NCI-H1436 treated with DMSO at 0.1 percent for 48 hours (cell line): Measurements from ENCODE around the gene GCNA.
A peak's percentile ranks its signal among the peaks of the same experiment; 100 is the strongest.
"Not testable (repeated sequence)": the region's sequence is repeated elsewhere in the genome, so short reads cannot be mapped to it uniquely, and the experiment has no call there.

Experiments
- DNase-seq: peaks from one replicate; lab custom pipeline; 2025; lab: John Stamatoyannopoulos, UW

GCNA gene

DNA sequence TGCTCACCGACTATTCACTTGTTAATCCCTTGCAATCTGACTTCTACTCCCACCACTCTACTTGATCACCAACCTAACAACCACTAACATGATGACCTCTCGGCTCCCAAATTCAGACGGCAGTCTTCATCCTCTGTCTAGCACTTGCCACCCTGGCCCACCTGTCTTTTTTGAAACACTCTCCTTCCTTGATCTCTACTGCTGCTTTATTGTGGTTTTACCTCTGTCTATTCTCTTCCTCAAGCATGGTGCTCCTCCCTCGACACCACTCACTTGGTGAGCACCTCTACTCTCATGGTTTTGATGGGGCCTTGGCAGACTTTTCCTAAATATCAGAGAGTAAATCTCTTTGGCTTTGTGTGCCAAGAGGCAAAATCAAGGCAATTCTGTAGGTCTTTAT, 61.8 kb downstream of the GCNA start:
- no peak for DNase-seq

DNA sequence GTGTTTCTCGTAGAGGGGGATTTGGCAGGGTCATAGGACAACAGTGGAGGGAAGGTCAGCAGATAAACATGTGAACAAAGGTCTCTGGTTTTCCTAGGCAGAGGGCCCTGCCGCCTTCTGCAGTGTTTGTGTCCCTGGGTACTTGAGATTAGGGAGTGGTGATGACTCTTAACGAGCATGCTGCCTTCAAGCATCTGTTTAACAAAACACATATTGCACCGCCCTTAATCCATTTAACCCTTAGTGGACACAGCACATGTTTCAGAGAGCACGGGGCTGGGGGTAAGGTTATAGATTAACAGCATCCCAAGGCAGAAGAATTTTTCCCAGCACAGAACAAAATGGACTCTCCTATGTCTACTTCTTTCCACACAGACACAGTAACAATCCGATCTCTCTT, 66.2 kb downstream of the GCNA start:
- not testable (repeated sequence) for DNase-seq

DNA sequence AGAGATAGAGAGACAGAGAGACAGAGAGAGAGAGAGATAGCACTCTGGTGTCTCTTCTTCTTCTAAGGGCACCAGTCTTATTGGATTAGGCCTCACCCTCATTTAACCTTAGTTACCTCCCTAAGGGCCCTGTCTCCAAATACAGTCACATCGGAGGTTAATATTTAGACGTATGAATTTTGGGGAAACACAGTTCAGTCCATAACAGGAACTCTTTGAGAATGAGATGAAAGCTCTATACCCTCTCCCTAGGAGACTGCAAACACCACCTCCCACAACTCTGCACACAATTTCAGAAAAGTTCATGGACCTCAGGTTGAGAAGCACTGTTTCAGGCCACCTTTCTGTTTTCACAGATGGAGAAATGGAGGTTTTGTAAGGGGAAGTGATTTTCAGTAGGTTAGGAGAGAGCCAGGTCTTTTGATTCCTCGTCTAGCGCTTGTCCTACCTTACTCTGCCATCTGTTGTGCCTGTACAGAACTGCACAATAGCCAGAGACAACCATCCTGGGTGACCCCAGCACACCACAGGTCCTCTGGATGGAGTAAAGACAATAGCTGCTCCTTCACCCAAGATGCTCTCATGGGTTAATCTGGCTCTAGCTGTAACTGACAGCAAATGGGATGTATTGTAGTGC, 72.2 kb downstream of the GCNA start:
- DNase-seq: peak; percentile 1

DNA sequence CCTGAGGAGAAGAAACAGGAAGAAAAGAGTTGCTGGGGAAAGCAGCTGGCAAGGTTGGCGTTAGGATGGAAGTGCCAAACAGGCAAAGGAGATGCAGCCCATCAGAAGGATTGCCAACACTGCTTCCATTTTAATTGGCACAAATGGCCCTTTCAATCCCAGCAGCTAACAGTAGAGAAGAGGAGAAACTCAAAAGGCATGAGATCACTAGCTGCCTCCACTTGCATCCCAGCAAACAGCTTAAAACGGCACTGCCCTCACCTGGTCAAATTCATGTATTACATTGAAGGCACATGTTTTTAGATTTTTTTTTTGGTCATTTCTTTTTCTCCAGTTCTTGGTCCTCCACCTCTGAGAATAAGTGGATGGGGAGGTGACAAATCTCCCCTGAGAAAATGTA, 74.2 kb downstream of the GCNA start:
- DNase-seq: peak; percentile 9

DNA sequence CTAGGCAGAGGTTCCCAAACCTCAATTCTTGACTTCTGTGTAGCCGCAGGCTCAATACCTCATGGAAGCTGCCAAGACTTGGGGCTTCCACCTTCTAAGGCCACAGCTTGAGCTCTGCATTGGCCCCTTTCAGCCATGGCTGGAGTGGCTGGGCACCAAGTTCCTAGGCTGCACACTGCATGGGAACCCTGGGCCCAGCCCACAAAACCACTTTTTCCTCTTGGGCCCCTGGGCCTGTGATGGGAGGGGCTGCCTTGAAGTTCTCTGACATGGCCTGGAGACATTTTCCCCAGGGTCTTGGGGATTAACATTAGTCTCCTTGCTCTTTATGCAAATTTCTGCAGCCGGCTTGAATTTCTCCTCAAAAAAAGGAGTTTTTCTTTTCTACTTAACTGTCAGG, 75.1 kb downstream of the GCNA start:
- DNase-seq: no peak

DNA sequence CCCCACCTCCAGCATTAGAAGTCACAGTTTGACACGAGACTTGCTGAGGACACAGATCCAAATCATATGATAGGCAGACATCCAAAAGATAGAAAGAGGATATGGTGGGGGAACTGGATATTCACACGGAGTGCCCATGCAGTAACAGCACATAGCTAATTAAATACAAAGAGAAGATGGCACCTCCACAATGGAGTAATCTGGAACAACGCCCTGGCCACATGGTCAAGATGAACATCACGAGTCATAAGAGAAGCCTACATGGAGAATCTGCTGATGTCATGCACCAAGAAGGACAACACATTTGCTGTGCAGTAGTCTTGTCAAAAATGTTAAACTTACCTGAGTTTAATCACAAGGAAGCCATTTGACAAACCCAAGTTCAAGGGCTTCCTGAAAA, 79.0 kb downstream of the GCNA start:
- DNase-seq: no peak

DNA sequence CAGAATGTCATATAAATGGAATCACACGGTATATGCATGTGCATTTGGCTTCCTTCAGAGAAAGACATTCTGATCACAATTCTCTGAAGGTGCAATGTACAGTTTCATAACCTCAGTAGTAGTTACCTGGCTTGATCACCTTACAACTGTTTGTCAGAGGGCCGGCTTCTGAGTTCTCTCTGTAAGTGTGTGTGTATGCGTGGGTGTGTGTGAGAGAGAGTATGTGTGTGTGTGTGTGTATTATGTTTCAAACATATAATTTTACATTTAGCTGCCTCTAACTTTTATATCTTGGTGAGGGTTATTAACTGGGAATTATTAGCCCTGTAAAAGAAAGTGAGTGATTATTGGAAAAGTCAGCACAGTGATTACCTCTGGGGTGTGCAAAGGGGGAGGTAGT, 81.1 kb downstream of the GCNA start:
- DNase-seq: no peak

DNA sequence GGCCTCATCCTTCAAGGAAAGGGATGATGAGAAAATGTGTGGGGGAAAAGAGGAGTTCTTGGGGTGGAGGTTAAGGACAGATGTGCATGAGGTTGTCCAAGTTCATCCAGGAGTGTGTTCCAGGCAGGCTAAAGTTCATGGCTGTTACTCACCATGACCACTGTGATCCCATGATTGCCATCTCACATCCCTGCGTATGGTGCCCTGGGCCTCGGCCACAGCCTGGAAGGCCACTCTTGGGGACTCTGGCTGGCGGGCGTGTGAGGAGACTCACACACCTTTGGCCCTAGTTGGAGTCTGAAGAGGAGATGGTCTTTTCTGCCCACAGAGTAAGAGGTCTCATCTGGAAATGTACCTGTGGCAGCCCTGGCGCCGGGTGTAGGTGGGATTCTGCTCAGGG, 81.7 kb downstream of the GCNA start:
- DNase-seq: no peak

DNA sequence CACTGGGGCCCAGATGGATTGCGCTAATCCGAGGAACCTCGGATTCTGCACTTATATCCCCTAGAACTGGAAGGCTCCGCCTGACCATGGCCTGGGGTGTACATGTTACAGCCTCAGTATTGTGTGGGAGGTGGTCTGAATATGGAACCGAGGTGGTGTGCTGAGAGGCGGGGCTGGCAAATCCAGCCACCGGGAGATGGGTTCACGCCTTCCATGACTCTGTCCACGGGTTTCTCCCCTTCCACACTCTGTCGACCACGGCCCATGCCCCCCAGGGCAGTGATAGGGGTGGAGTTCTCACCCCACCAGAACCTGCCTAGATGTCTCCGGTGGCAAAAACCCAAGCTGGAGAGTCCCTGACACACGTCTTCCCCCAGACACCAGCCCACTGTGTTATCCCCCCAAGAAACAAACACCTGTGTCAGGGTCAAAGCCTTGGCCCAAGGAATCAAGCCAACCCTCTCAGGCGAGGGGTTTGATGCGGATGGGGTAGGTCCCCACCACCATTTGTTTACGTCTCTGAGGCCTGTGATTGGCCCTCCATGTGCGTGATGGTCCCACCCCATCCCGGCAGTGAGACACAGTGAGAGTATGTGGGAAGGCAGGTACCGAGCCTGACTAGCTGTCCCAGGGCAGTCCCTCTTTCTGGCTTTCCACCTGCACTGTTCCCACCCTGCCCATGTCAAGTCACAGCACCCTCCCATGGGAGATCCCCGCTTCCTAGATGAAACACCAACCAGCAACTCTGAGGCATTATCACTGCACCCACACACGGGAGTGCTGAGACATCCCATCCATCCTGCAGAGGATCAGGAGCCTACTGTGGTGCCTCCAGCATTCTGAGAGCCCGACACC, 82.6 kb downstream of the GCNA start:
- DNase-seq: no peak

DNA sequence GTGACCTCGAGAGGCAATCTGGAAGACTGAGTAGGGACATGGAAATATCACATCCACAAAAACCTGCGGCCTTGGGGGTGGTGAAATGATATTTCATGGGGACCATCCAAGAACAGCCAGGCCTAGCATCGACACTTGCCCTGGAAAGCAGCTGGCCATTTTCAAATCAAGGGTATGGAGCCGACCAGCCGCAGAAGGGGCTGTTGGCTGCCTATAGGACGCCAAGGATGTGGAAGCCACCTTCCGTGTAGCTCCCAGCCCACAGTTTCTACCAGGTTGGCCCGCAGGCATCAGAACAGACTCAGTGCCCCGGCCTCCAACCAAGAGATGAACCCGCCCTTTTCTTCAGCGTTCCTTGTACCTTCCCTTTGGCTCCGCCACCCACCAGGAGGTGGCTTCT, 83.7 kb downstream of the GCNA start:
- DNase-seq: no peak

DNA sequence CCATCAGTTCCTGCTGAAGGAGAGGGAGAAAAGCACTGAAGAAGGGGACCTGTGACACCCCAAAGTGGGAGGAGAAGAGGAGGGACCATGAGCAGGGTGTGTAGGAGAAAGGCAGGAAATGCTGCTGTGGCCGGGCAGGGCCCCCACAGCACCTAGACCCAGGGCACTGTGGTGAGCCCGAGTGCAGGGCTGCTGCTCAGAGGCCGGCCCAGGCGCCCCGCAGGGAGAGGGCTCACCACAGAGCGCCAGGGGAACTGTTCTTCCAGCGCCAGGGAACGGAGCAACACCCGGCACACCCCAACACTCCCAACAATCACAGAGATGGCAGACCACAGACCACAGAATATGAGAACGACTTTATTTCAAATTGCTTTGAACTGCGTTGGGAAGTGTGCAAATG, 84.4 kb downstream of the GCNA start:
- DNase-seq: not testable (repeated sequence)
